HG03354 (cell line): ENCODE results near the gene MYCN.
"Not testable (repeated sequence)": the region's sequence is repeated elsewhere in the genome, so short reads cannot be mapped to it uniquely, and the experiment has no call there.

ENCODE experiments used
- ATAC-seq: cut with Tn5 transposase; IDR thresholded peaks from one replicate; pipeline ENCODE4 v1.9.1; 2021; ENCODE audit warnings: mild to moderate bottlenecking; ENCODE audit not compliant: unreplicated experiment, poor library complexity, severe bottlenecking

MYCN gene

GRCh38 chr2:15941871-15942710, 1.7 kb downstream of the MYCN start:
- no peak for ATAC-seq

- no peak for ATAC-seq
Measured at GRCh38 chr2:15942711-15943345, 2.5 kb downstream of the MYCN start.

- no peak for ATAC-seq
Measured at GRCh38 chr2:15943378-15944280, 3.3 kb downstream of the MYCN start.

DNA sequence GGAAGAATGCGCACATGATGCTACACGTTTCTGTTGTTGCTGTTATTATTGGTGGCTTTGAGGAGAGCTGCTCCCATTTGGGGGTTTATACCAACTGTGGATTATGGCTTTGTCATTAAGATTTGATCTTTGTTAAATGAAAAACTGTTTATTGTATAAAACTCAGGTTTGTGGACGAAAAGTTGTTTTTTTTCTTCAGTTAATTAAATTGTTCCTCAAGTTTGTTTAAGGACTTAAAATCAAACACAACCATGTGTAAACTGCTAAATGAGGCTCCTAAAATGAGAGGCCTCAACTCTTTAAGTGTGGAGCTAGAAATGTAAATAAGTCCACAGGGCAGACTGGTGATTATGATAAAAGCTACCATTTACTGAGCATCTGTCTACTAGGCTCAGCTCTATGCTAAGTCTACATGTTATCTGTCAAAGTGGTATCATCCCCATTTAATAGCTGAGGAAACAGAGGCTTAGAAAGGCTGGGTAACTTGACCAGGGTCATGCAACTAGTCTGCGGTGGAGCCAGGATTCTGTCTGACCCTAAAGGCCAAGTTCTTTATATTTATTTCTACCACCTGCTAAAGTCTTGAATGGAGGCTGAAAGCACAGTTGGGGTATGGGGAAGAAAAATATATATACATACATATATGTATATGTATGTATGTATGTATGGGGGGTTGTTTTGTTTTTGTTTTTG, 4.1 kb downstream of the MYCN start:
- no peak for ATAC-seq

GRCh38 chr2:15945909-15946705, 5.8 kb downstream of the MYCN start:
- ATAC-seq, result no peak

- no peak for ATAC-seq
Measured at GRCh38 chr2:15946983-15947382, 6.6 kb downstream of the MYCN start.

- no peak for ATAC-seq
Measured at GRCh38 chr2:15947431-15947830, 7.1 kb downstream of the MYCN start.

DNA sequence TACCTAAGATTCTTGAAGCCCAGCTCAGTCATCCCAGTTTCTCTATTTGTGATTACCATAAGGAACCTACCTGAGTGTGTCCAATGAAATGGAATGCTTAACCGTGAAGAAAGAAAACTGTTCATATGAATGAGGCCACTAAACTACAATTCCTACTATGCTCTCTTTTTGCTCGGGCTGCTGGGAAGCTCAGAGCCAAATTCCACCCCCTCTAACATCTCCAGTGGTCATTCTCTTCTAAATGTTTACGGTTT, 8.3 kb downstream of the MYCN start:
- ATAC-seq, result no peak

DNA sequence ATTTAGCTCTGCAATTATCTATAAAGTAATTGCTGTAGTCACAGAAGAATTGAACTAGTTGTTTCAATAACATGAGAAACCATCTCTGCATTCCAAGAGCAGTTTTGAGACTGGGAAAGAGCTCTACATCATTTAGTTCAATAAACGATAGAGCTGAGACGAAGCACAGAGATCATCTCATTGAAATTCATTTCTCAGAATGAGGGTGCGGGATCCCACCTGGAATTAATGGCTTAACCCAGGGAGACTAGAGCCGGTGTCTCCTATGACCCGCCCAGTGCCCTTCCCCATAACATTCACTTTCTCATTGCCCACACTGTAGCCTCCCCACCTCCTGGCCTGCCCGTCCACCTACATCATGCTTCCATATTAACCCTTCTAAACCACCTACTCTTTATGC, 8.8 kb downstream of the MYCN start:
- ATAC-seq, result no peak

DNA sequence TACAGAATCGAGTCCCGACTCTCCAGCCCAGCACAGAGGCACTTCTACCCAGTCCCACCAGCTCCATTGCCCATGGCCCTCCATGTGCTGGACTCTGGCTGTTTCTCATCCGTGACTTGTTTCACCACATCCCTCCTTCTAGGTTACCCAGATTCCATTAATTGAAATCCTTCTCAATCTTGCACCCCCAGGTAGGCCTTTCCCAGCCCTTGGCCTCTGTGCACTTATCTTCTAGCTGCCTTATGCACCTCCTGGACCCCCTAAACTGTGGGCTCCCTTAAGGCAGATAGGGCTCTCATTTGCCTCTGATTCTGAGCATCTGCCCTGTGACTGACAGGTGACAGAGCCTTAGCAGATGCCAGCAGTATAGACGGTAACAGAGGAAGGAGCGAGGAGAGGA, 9.2 kb downstream of the MYCN start:
- ATAC-seq, result no peak

GRCh38 chr2:15950088-15950952, 10.0 kb downstream of the MYCN start:
- no peak for ATAC-seq

GRCh38 chr2:15951936-15952335, 11.6 kb downstream of the MYCN start:
- ATAC-seq, result not testable (repeated sequence)

DNA sequence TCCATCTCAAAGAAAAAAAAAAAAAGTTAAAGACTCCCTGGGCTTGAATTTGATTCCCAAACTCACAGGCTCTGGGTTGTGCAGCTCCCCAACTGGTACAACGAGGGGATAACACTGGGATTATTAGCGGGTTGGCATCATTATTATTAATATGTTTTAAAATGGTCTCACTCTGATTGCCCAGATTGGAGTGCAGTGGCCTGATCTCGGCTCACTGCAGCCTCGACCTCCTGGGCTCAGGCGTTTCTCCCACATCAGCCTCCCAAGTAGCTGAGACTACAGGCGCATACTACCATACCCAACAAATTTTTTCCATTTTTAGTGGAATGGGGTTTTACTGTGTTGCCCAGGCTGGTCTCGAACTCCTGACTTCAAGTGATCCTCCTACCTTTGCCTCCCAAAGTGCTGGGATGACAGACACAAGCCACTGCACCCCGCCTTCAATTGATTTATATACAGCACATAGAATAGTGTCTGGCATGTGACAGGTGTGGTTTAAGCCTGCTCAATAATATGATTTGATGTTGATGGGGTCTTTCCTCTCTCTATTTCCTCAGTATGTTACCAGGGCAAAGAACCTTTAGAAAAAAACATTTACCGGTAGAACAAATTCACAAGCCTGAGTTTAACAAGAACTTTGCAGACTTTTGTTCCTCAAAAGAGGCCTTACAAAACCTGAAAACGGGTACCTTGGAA, 12.2 kb downstream of the MYCN start:
- no peak for ATAC-seq

- ATAC-seq, result no peak
Measured at GRCh38 chr2:15953147-15953630, 12.8 kb downstream of the MYCN start.

GRCh38 chr2:15953891-15954680, 13.7 kb downstream of the MYCN start:
- no peak for ATAC-seq

- ATAC-seq, result no peak
Measured at GRCh38 chr2:15954761-15955160, 14.4 kb downstream of the MYCN start.
